ENCODE measurements around the gene PCLAF.

DNA sequence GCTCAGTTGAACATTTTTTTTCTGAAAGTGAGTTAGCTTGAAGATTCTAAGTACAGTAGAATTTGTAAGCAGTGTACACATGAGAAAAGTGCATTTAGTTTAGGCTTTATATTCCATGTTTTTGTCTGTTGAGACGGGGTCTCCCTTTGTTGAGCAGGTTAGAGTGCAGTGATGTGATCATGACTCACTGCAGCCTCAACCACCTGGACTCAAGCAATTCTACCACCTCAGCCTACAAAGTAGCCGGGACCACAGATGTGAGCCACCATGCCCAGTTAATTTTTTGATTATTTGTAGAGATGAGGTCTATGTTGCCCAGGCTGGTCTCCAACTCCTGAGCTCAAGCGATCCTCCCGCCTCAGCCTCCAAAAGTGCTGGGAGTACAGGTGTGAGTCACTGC, 20.0 kb downstream of the PCLAF start:
- TF ChIP-seq, protein P1, sequence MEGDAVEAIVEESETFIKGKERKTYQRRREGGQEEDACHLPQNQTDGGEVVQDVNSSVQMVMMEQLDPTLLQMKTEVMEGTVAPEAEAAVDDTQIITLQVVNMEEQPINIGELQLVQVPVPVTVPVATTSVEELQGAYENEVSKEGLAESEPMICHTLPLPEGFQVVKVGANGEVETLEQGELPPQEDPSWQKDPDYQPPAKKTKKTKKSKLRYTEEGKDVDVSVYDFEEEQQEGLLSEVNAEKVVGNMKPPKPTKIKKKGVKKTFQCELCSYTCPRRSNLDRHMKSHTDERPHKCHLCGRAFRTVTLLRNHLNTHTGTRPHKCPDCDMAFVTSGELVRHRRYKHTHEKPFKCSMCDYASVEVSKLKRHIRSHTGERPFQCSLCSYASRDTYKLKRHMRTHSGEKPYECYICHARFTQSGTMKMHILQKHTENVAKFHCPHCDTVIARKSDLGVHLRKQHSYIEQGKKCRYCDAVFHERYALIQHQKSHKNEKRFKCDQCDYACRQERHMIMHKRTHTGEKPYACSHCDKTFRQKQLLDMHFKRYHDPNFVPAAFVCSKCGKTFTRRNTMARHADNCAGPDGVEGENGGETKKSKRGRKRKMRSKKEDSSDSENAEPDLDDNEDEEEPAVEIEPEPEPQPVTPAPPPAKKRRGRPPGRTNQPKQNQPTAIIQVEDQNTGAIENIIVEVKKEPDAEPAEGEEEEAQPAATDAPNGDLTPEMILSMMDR (IDR thresholded peaks at IDR 0.05; ENCODE audit: insufficient read depth, low read length, poor library complexity, severe bottlenecking) = no peak
- TF ChIP-seq EZH2phosphoT487 (conservative IDR thresholded peaks at IDR 0.05; ENCODE audit: low read length) = no peak
